NCI-H2227 (cell line): ENCODE data around the gene ATL1.
"Not testable (repeated sequence)": the region's sequence is repeated elsewhere in the genome, so short reads cannot be mapped to it uniquely, and the experiment has no call there.

ENCODE experiments used
- DNase-seq: peaks from one replicate; lab custom pipeline; 2025; ENCODE audit not compliant: unreplicated experiment; lab: John Stamatoyannopoulos, UW

ATL1 gene

GRCh38 chr14:50600849-50601248, 40.9 kb downstream of the ATL1 start:
- no peak for DNase-seq

- DNase-seq, result no peak
Measured at GRCh38 chr14:50601394-50601793, 41.4 kb downstream of the ATL1 start.

GRCh38 chr14:50602035-50602434, 42.1 kb downstream of the ATL1 start:
- DNase-seq, result no peak

GRCh38 chr14:50603565-50603964, 43.6 kb downstream of the ATL1 start:
- DNase-seq, result no peak

- DNase-seq, result no peak
Measured at GRCh38 chr14:50605766-50606165, 45.8 kb downstream of the ATL1 start.

- no peak for DNase-seq
Measured at GRCh38 chr14:50606468-50606867, 46.5 kb downstream of the ATL1 start.

- DNase-seq, result no peak
Measured at GRCh38 chr14:50607181-50607580, 47.2 kb downstream of the ATL1 start.

GRCh38 chr14:50607761-50608160, 47.8 kb downstream of the ATL1 start:
- DNase-seq, result no peak

- no peak for DNase-seq
Measured at GRCh38 chr14:50608302-50608851, 48.4 kb downstream of the ATL1 start.

GRCh38 chr14:50610465-50610864, 50.5 kb downstream of the ATL1 start:
- DNase-seq, result no peak

GRCh38 chr14:50612806-50613205, 52.9 kb downstream of the ATL1 start:
- no peak for DNase-seq

- no peak for DNase-seq
Measured at GRCh38 chr14:50615056-50615455, 55.1 kb downstream of the ATL1 start.

GRCh38 chr14:50615552-50615951, 55.6 kb downstream of the ATL1 start:
- DNase-seq, result no peak

GRCh38 chr14:50616275-50616674, 56.3 kb downstream of the ATL1 start:
- no peak for DNase-seq

- no peak for DNase-seq
Measured at GRCh38 chr14:50619569-50620141, 59.7 kb downstream of the ATL1 start.

- DNase-seq, result no peak
Measured at GRCh38 chr14:50620341-50620740, 60.4 kb downstream of the ATL1 start.

- no peak for DNase-seq
Measured at GRCh38 chr14:50622978-50623377, 63.0 kb downstream of the ATL1 start.

GRCh38 chr14:50624447-50624846, 64.5 kb downstream of the ATL1 start:
- DNase-seq, result no peak

GRCh38 chr14:50624947-50625346, 65.0 kb downstream of the ATL1 start:
- DNase-seq, result not testable (repeated sequence)

- no peak for DNase-seq
Measured at GRCh38 chr14:50631408-50631821, 71.5 kb downstream of the ATL1 start.

GRCh38 chr14:50633954-50634353, 74.0 kb downstream of the ATL1 start:
- no peak for DNase-seq

GRCh38 chr14:50635141-50635540, 75.2 kb downstream of the ATL1 start:
- DNase-seq, result no peak

GRCh38 chr14:50647282-50647681, 87.3 kb downstream of the ATL1 start:
- DNase-seq, result no peak
